Measurements from ENCODE around the gene STAG1. TPM values are rescaled to one million over a fixed set of nuclear protein-coding genes. Genes with fewer than 3 reads are reported as not detected.

Gene STAG1
- total RNA-seq, 2 donors from 2014 or later: 26.2 to 28.3 TPM

- H3K4me3 ChIP-seq: no peak overlapping the region
- no peak for ATAC-seq
- H3K9me3 ChIP-seq: no peaks in the 10 kb centered on the region
- H3K36me3 ChIP-seq (replicated peaks in 1 of 2; ENCODE audit: insufficient read depth in 1 of 2, low read depth in 2 of 2): no peaks in the 10 kb centered on the region
- peaks cover 43% of the 10 kb centered on the region for H3K4me1 ChIP-seq
- H3K27ac ChIP-seq: no peak overlapping the region
- intact Hi-C loops (cut with DNase I): no loop called here
- TF ChIP-seq POLR2A (IDR thresholded peaks at IDR 0.05): no peak
- TF ChIP-seq, protein P1, sequence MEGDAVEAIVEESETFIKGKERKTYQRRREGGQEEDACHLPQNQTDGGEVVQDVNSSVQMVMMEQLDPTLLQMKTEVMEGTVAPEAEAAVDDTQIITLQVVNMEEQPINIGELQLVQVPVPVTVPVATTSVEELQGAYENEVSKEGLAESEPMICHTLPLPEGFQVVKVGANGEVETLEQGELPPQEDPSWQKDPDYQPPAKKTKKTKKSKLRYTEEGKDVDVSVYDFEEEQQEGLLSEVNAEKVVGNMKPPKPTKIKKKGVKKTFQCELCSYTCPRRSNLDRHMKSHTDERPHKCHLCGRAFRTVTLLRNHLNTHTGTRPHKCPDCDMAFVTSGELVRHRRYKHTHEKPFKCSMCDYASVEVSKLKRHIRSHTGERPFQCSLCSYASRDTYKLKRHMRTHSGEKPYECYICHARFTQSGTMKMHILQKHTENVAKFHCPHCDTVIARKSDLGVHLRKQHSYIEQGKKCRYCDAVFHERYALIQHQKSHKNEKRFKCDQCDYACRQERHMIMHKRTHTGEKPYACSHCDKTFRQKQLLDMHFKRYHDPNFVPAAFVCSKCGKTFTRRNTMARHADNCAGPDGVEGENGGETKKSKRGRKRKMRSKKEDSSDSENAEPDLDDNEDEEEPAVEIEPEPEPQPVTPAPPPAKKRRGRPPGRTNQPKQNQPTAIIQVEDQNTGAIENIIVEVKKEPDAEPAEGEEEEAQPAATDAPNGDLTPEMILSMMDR (IDR thresholded peaks at IDR 0.05): no peak
- 81 to 83% methylated on average over 3 of the region's 3 CpGs for WGBS, 2 donors
- H3K27me3 ChIP-seq: no peaks in the 10 kb centered on the region
- no peak for DNase-seq
Observed at GRCh38 chr3:136735103-136735502, 17.1 kb downstream of the STAG1 start.

- DNase-seq: no peak
- H3K9me3 ChIP-seq: no peaks in the 10 kb centered on the region
- H3K27me3 ChIP-seq: no peaks in the 10 kb centered on the region
- no peak overlapping the region for H3K27ac ChIP-seq
- intact Hi-C loops (cut with DNase I): no loop called here
- H3K4me3 ChIP-seq: no peak overlapping the region
- peaks cover 43% of the 10 kb centered on the region for H3K4me1 ChIP-seq
- TF ChIP-seq, protein P1 (IDR thresholded peaks at IDR 0.05): no peak
- TF ChIP-seq POLR2A (IDR thresholded peaks at IDR 0.05): no peak
- no peak for ATAC-seq
- no peaks in the 10 kb centered on the region for H3K36me3 ChIP-seq (replicated peaks in 1 of 2; ENCODE audit: insufficient read depth in 1 of 2, low read depth in 2 of 2)
- WGBS, 2 donors: 51 to 52% methylated on average over 3 of the region's 3 CpGs
Observed at GRCh38 chr3:136734382-136735070, 17.7 kb downstream of the STAG1 start.

GRCh38 chr3:136733317-136733833 lies 18.8 kb downstream of the STAG1 start:
- Histone ChIP-seq H3K27me3 (no peaks in the 10 kb centered on the region), H3K9me3 (no peaks in the 10 kb centered on the region), H3K4me1 (peaks cover 49% of the 10 kb centered on the region), H3K27ac (no peak overlapping the region), H3K36me3 (replicated peaks in 1 of 2; ENCODE audit: insufficient read depth in 1 of 2, low read depth in 2 of 2) (no peaks in the 10 kb centered on the region), H3K4me3 (no peak overlapping the region)
- TF ChIP-seq POLR2A (IDR thresholded peaks at IDR 0.05): no peak
- ATAC-seq: no peak
- no peak for DNase-seq
- WGBS, 2 donors: 94 to 99% methylated on average over 5 of the region's 5 CpGs
- intact Hi-C loops (cut with DNase I): no loop called here

DNA sequence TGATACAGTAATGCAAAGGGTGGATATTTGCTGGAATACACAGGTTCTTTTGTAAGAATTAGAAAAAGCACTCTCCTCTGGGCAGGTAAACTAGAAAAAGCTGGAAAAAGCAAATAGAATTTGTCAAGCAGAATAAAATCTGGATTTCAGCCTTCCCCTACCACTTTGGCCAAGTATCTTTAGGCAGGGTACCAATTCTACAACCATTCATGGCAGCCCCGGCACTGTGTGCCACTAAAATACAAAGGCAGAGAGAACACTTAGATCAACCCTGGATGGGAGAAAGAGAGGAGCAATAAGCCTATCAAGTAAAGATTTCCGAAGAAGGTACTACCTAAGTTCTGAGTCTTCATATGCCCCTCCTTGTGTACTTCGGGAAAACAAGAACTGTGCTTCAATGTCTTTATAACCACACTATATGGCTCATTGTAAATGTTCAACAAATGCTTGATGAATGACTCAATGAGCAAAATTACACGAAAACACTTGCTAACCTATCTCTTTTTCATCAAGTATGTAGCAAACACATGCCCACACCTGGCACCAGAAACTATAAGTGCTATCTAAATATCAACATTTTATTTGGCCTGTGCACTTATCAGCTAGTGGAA lies 20.8 kb downstream of the STAG1 start:
- H3K36me3 ChIP-seq (replicated peaks in 1 of 2; ENCODE audit: insufficient read depth in 1 of 2, low read depth in 2 of 2): no peaks in the 10 kb centered on the region
- H3K4me1 ChIP-seq: peaks cover 54% of the 10 kb centered on the region
- TF ChIP-seq, protein P1 (IDR thresholded peaks at IDR 0.05): no peak
- TF ChIP-seq POLR2A (IDR thresholded peaks at IDR 0.05): no peak
- no peak for DNase-seq
- H3K27ac ChIP-seq: no peak overlapping the region
- 55 to 60% methylated on average over 4 of the region's 4 CpGs for WGBS, 2 donors
- H3K9me3 ChIP-seq: no peaks in the 10 kb centered on the region
- H3K27me3 ChIP-seq: no peaks in the 10 kb centered on the region
- ATAC-seq: no peak
- intact Hi-C loops (cut with DNase I): no loop called here
- H3K4me3 ChIP-seq: no peak overlapping the region

DNA sequence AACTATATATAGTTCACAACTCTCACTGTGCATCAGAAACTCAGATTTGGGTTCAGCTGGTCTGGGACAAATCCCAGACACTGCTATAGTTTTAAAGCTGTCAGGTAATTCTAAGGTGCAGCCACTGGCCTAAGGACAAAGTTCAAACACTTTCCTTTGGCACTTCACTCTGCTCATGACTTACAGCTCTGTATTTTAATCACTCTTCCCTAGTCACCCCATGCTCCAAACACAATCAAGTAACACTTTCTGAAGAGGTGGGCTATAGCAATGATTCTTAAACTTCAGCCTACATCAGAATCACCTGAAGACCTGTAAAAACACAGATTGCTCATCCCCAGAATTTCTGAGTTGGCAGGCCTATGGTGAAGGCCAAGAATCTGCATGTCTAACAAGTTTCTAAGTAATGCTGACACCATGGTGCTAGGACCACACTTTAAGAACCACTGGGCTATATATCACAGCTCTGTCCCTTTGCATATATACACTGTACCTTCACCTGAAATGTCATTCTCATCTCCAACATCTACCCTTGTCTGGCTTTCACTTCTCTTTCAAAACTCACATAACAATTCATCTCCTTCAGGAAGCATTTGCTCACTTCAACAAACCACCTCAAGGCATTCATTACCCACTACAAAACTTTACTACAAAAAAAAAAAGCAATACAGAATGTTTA lies 21.4 kb downstream of the STAG1 start:
- TF ChIP-seq POLR2A (IDR thresholded peaks at IDR 0.05): no peak
- TF ChIP-seq, protein P1 (IDR thresholded peaks at IDR 0.05): no peak
- no peaks in the 10 kb centered on the region for H3K9me3 ChIP-seq
- H3K36me3 ChIP-seq (replicated peaks in 1 of 2; ENCODE audit: insufficient read depth in 1 of 2, low read depth in 2 of 2): no peaks in the 10 kb centered on the region
- ATAC-seq (no peak), DNase-seq (no peak)
- no peak overlapping the region for H3K4me3 ChIP-seq
- no peaks in the 10 kb centered on the region for H3K27me3 ChIP-seq
- no peak overlapping the region for H3K27ac ChIP-seq
- intact Hi-C loops (cut with DNase I): no loop called here
- peaks cover 60% of the 10 kb centered on the region for H3K4me1 ChIP-seq

All from body of pancreas (tissue), 4 donors.